HepG2 (cell line): ENCODE measurements around the gene NUDT8. TPM values are rescaled to one million over a fixed set of nuclear protein-coding genes. Genes with fewer than 3 reads are reported as not detected.

Source experiments
- AHR ChIP-seq: IDR thresholded peaks from 2 replicates; pipeline ENCODE4 v1.6.1; 2018; ENCODE audit warnings: missing genetic modification reagents, missing compliant biosample characterization
- ARID4A ChIP-seq: sonication (generic); formaldehyde crosslinking; IDR thresholded peaks from 2 replicates; pipeline ENCODE4 v1.5.0; 2020; ENCODE audit warnings: mild to moderate bottlenecking, missing genetic modification reagents, borderline replicate concordance
- ATF7 ChIP-seq, 2 experiments: fragments of 450-650 bp in 1 of 2; sonication (generic) in 1 of 2; formaldehyde crosslinking in 1 of 2; IDR thresholded peaks; 2 replicates each; pipeline versions ENCODE4 v1.4.0 to v1.6.1; 2016 to 2020; ENCODE audit warnings: antibody characterized with exemption in 1 of 2, mild to moderate bottlenecking in 1 of 2, missing genetic modification reagents in 1 of 2
- BCL3 ChIP-seq: sonication (generic); formaldehyde crosslinking; IDR thresholded peaks from 2 replicates; pipeline ENCODE4 v1.5.1; 2020; ENCODE audit warnings: mild to moderate bottlenecking, missing genetic modification reagents, moderate library complexity
- HNRNPK ChIP-seq: fragments of 200-400 bp; formaldehyde crosslinking; IDR thresholded peaks from 2 replicates; pipeline ENCODE4 v1.6.1; 2018; ENCODE audit warnings: low read length, low read depth, moderate library complexity, mild to moderate bottlenecking; ENCODE audit not compliant: poor library complexity, severe bottlenecking
- KDM4B ChIP-seq: sonication (generic); formaldehyde crosslinking; IDR thresholded peaks from 2 replicates; pipeline ENCODE4 v1.4.0; 2020; ENCODE audit warnings: missing genetic modification reagents
- KMT2B ChIP-seq: IDR thresholded peaks from 2 replicates; pipeline ENCODE4 v1.6.1; 2016; ENCODE audit warnings: missing genetic modification reagents, missing compliant biosample characterization
- MIER2 ChIP-seq: IDR thresholded peaks from 2 replicates; pipeline ENCODE4 v1.6.1; 2016; ENCODE audit warnings: missing biosample characterization, missing genetic modification reagents
- MTF2 ChIP-seq: sonication (generic); formaldehyde crosslinking; IDR thresholded peaks from 2 replicates; pipeline ENCODE4 v1.5.0; 2020; ENCODE audit warnings: missing genetic modification reagents, borderline replicate concordance
- MYC ChIP-seq: sonication (generic); formaldehyde crosslinking; IDR thresholded peaks from 2 replicates; pipeline ENCODE4 v1.9.0; 2021; ENCODE audit warnings: missing genetic modification reagents, borderline replicate concordance
- PAX8 ChIP-seq: sonication (generic); formaldehyde crosslinking; IDR thresholded peaks from 2 replicates; pipeline ENCODE4 v1.8.0; 2022; ENCODE audit warnings: mild to moderate bottlenecking, missing genetic modification reagents, borderline replicate concordance
- RELA ChIP-seq: sonication (generic); formaldehyde crosslinking; IDR thresholded peaks from 2 replicates; pipeline ENCODE4 v1.4.0; 2020; ENCODE audit warnings: missing genetic modification reagents
- SETDB1 ChIP-seq: sonication (generic); formaldehyde crosslinking; IDR thresholded peaks from 2 replicates; pipeline ENCODE4 v1.5.1; 2020; ENCODE audit warnings: missing genetic modification reagents, mild to moderate bottlenecking, borderline replicate concordance
- SNAPC5 ChIP-seq: sonication (generic); formaldehyde crosslinking; IDR thresholded peaks from 2 replicates; pipeline ENCODE4 v1.8.1; 2023; ENCODE audit warnings: mild to moderate bottlenecking, missing genetic modification reagents, borderline replicate concordance
- TEAD3 ChIP-seq: optimal IDR thresholded peaks from 2 replicates; pipeline ENCODE3; 2016; ENCODE audit warnings: borderline replicate concordance
- TEF ChIP-seq: sonication (generic); formaldehyde crosslinking; IDR thresholded peaks from 2 replicates; pipeline ENCODE4 v1.5.0; 2020; ENCODE audit warnings: missing genetic modification reagents
- TGIF2 ChIP-seq: IDR thresholded peaks from 2 replicates; pipeline ENCODE4 v1.6.1; 2016; ENCODE audit warnings: control low read depth, missing compliant biosample characterization
- ZMAT5 ChIP-seq: sonication (generic); formaldehyde crosslinking; IDR thresholded peaks from 2 replicates; pipeline ENCODE4 v1.5.0; 2020; ENCODE audit warnings: mild to moderate bottlenecking, low read depth, missing genetic modification reagents, borderline replicate concordance
- ZNF230 ChIP-seq: sonication (generic); formaldehyde crosslinking; IDR thresholded peaks from 2 replicates; pipeline ENCODE4 v1.4.0; 2020; ENCODE audit warnings: mild to moderate bottlenecking, missing genetic modification reagents
- ZNF691 ChIP-seq: sonication (generic); formaldehyde crosslinking; IDR thresholded peaks from 2 replicates; pipeline ENCODE4 v1.4.0; 2020; ENCODE audit warnings: missing genetic modification reagents, low read depth, mild to moderate bottlenecking, borderline replicate concordance
- ZSCAN12 ChIP-seq: sonication (generic); formaldehyde crosslinking; IDR thresholded peaks from 2 replicates; pipeline ENCODE4 v1.9.0; 2021; ENCODE audit warnings: mild to moderate bottlenecking, missing genetic modification reagents
- polyA plus RNA-seq, 8 experiments: library from polyadenylated mRNA; depleted of rRNA in 3 of 8; stranded (reverse) in 7 of 8; unstranded in 1 of 8; fragments of >200 nt; fragmentation: Illumina TruSeq in 4 of 8; extraction: Trizol in 4 of 8; gene quantifications; 2 replicates each; pipeline versions ENCODE4 v1.2.1 to v1.2.3, GENCODE V29; 2011 to 2016; ENCODE audit warnings: low read depth in 4 of 8, missing spikeins in 1 of 8, mixed read lengths in 1 of 8; ENCODE audit not compliant: insufficient read depth in 1 of 8
- total RNA-seq, 5 experiments: library from RNA; depleted of rRNA; stranded (reverse); fragments of >200 nt; fragmentation: Illumina TruSeq; extraction: Trizol; gene quantifications; 2 replicates each; pipeline ENCODE4 v1.2.3, GENCODE V29; 2016; ENCODE audit warnings: low read depth in 1 of 5

Gene NUDT8
- total and polyA plus RNA-seq, 2 of the 13 experiments (the other 11 are each of a cell fraction or from before 2014, with no cell fraction given) = 6.7 to 25.8 TPM

- TF ChIP-seq ARID4A (CRISPR knock-in tag) (peak; percentile 36; the same call in 1 of the 2 replicates), SETDB1 (no peak), KMT2B (CRISPR knock-in tag) (peak; percentile 59; the same call in 1 of the 2 replicates), ATF7 (IDR thresholded peaks at IDR 0.05) (no peak), ATF7 (CRISPR knock-in tag; IDR thresholded peaks at IDR 0.05) (peak; percentile 56; the same call in 1 of the 2 replicates), TGIF2 (CRISPR knock-in tag) (no peak), ZSCAN12 (CRISPR knock-in tag) (no peak), KDM4B (CRISPR knock-in tag) (0 out of 2 replicates have a peak, but pooled peaks have one; percentile 40), SNAPC5 (CRISPR knock-in tag) (no peak), PAX8 (CRISPR knock-in tag) (0 out of 2 replicates have a peak, but pooled peaks have one; percentile 49), AHR (CRISPR knock-in tag) (no peak), MYC (CRISPR knock-in tag) (peak; percentile 88), TEF (CRISPR knock-in tag) (no peak), HNRNPK (no peak), RELA (0 out of 2 replicates have a peak, but pooled peaks have one; percentile 12), ZMAT5 (CRISPR knock-in tag) (no peak), BCL3 (CRISPR knock-in tag) (peak; percentile 82), MIER2 (CRISPR knock-in tag) (no peak), TEAD3 (CRISPR knock-in tag) (no peak), ZNF230 (CRISPR knock-in tag) (peak; percentile 95), MTF2 (CRISPR knock-in tag) (no peak), ZNF691 (CRISPR knock-in tag) (no peak)
Measured at GRCh38 chr11:67629386-67630227, at the start of gene NUDT8 (continued).
